ENCODE results near the gene MGAT3.

MGAT3 gene

GRCh38 chr22:39443398-39443797, 13.4 kb upstream of the MGAT3 start:
- H3K9ac ChIP-seq (ENCODE audit: low read depth, low read length), result no peak overlapping the region
- H3K36me3 ChIP-seq (ENCODE audit: control insufficient read depth, insufficient read depth, low read length), result no peaks in the 10 kb centered on the region
- no peaks in the 10 kb centered on the region for H3K4me1 ChIP-seq (ENCODE audit: control insufficient read depth, insufficient read depth, low read length)
- no peaks in the 10 kb centered on the region for H3K9me3 ChIP-seq (ENCODE audit: control insufficient read depth, insufficient read depth, low read length)
- no peak overlapping the region for H3K4me3 ChIP-seq (ENCODE audit: low read depth, low read length)
- peaks cover 3% of the 10 kb centered on the region for H3K27me3 ChIP-seq (ENCODE audit: control insufficient read depth, insufficient read depth, low read length)

- Histone ChIP-seq H3K4me1 (ENCODE audit: control insufficient read depth, insufficient read depth, low read length) (no peaks in the 10 kb centered on the region), H3K9me3 (ENCODE audit: control insufficient read depth, insufficient read depth, low read length) (no peaks in the 10 kb centered on the region), H3K36me3 (ENCODE audit: control insufficient read depth, insufficient read depth, low read length) (no peaks in the 10 kb centered on the region), H3K4me3 (ENCODE audit: low read depth, low read length) (no peak overlapping the region), H3K27me3 (ENCODE audit: control insufficient read depth, insufficient read depth, low read length) (no peaks in the 10 kb centered on the region), H3K9ac (ENCODE audit: low read depth, low read length) (no peak overlapping the region)
Observed at GRCh38 chr22:39444247-39444800, 12.5 kb upstream of the MGAT3 start.

GRCh38 chr22:39444937-39445465, 11.8 kb upstream of the MGAT3 start:
- Histone ChIP-seq H3K4me1 (ENCODE audit: control insufficient read depth, insufficient read depth, low read length) (no peaks in the 10 kb centered on the region), H3K27me3 (ENCODE audit: control insufficient read depth, insufficient read depth, low read length) (no peaks in the 10 kb centered on the region), H3K36me3 (ENCODE audit: control insufficient read depth, insufficient read depth, low read length) (no peaks in the 10 kb centered on the region), H3K4me3 (ENCODE audit: low read depth, low read length) (no peak overlapping the region), H3K9me3 (ENCODE audit: control insufficient read depth, insufficient read depth, low read length) (no peaks in the 10 kb centered on the region), H3K9ac (ENCODE audit: low read depth, low read length) (no peak overlapping the region)

GRCh38 chr22:39445678-39446077, 11.1 kb upstream of the MGAT3 start:
- H3K9me3 ChIP-seq (ENCODE audit: control insufficient read depth, insufficient read depth, low read length), result no peaks in the 10 kb centered on the region
- no peaks in the 10 kb centered on the region for H3K4me1 ChIP-seq (ENCODE audit: control insufficient read depth, insufficient read depth, low read length)
- no peaks in the 10 kb centered on the region for H3K36me3 ChIP-seq (ENCODE audit: control insufficient read depth, insufficient read depth, low read length)
- no peak overlapping the region for H3K4me3 ChIP-seq (ENCODE audit: low read depth, low read length)
- H3K27me3 ChIP-seq (ENCODE audit: control insufficient read depth, insufficient read depth, low read length), result no peaks in the 10 kb centered on the region
- no peak overlapping the region for H3K9ac ChIP-seq (ENCODE audit: low read depth, low read length)

GRCh38 chr22:39446239-39446721, 10.5 kb upstream of the MGAT3 start:
- Histone ChIP-seq H3K36me3 (ENCODE audit: control insufficient read depth, insufficient read depth, low read length) (no peaks in the 10 kb centered on the region), H3K4me3 (ENCODE audit: low read depth, low read length) (no peak overlapping the region), H3K9me3 (ENCODE audit: control insufficient read depth, insufficient read depth, low read length) (no peaks in the 10 kb centered on the region), H3K9ac (ENCODE audit: low read depth, low read length) (no peak overlapping the region), H3K4me1 (ENCODE audit: control insufficient read depth, insufficient read depth, low read length) (no peaks in the 10 kb centered on the region), H3K27me3 (ENCODE audit: control insufficient read depth, insufficient read depth, low read length) (no peaks in the 10 kb centered on the region)

GRCh38 chr22:39448205-39449054, 8.4 kb upstream of the MGAT3 start:
- Histone ChIP-seq H3K9ac (ENCODE audit: low read depth, low read length) (no peak overlapping the region), H3K4me1 (ENCODE audit: control insufficient read depth, insufficient read depth, low read length) (no peaks in the 10 kb centered on the region), H3K9me3 (ENCODE audit: control insufficient read depth, insufficient read depth, low read length) (no peaks in the 10 kb centered on the region), H3K4me3 (ENCODE audit: low read depth, low read length) (no peak overlapping the region), H3K36me3 (ENCODE audit: control insufficient read depth, insufficient read depth, low read length) (no peaks in the 10 kb centered on the region), H3K27me3 (ENCODE audit: control insufficient read depth, insufficient read depth, low read length) (no peaks in the 10 kb centered on the region)

GRCh38 chr22:39449708-39450107, 7.1 kb upstream of the MGAT3 start:
- Histone ChIP-seq H3K4me1 (ENCODE audit: control insufficient read depth, insufficient read depth, low read length) (peaks cover under 1% of the 10 kb centered on the region), H3K9me3 (ENCODE audit: control insufficient read depth, insufficient read depth, low read length) (no peaks in the 10 kb centered on the region), H3K36me3 (ENCODE audit: control insufficient read depth, insufficient read depth, low read length) (no peaks in the 10 kb centered on the region), H3K4me3 (ENCODE audit: low read depth, low read length) (no peak overlapping the region), H3K27me3 (ENCODE audit: control insufficient read depth, insufficient read depth, low read length) (no peaks in the 10 kb centered on the region), H3K9ac (ENCODE audit: low read depth, low read length) (no peak overlapping the region)

GRCh38 chr22:39450258-39450955, 6.4 kb upstream of the MGAT3 start:
- peaks cover 3% of the 10 kb centered on the region for H3K4me1 ChIP-seq (ENCODE audit: control insufficient read depth, insufficient read depth, low read length)
- H3K9me3 ChIP-seq (ENCODE audit: control insufficient read depth, insufficient read depth, low read length), result no peaks in the 10 kb centered on the region
- no peak overlapping the region for H3K9ac ChIP-seq (ENCODE audit: low read depth, low read length)
- H3K36me3 ChIP-seq (ENCODE audit: control insufficient read depth, insufficient read depth, low read length), result no peaks in the 10 kb centered on the region
- no peak overlapping the region for H3K4me3 ChIP-seq (ENCODE audit: low read depth, low read length)
- peaks cover under 1% of the 10 kb centered on the region for H3K27me3 ChIP-seq (ENCODE audit: control insufficient read depth, insufficient read depth, low read length)

- Histone ChIP-seq H3K27me3 (ENCODE audit: control insufficient read depth, insufficient read depth, low read length) (peaks cover 13% of the 10 kb centered on the region), H3K9me3 (ENCODE audit: control insufficient read depth, insufficient read depth, low read length) (no peaks in the 10 kb centered on the region), H3K4me3 (ENCODE audit: low read depth, low read length) (no peak overlapping the region), H3K36me3 (ENCODE audit: control insufficient read depth, insufficient read depth, low read length) (no peaks in the 10 kb centered on the region), H3K4me1 (ENCODE audit: control insufficient read depth, insufficient read depth, low read length) (peaks cover 3% of the 10 kb centered on the region), H3K9ac (ENCODE audit: low read depth, low read length) (no peak overlapping the region)
Observed at GRCh38 chr22:39452740-39453040, 4.1 kb upstream of the MGAT3 start.

GRCh38 chr22:39453765-39454378, 2.9 kb upstream of the MGAT3 start:
- no peaks in the 10 kb centered on the region for H3K36me3 ChIP-seq (ENCODE audit: control insufficient read depth, insufficient read depth, low read length)
- no peak overlapping the region for H3K4me3 ChIP-seq (ENCODE audit: low read depth, low read length)
- no peaks in the 10 kb centered on the region for H3K9me3 ChIP-seq (ENCODE audit: control insufficient read depth, insufficient read depth, low read length)
- H3K9ac ChIP-seq (ENCODE audit: low read depth, low read length), result no peak overlapping the region
- peaks cover 3% of the 10 kb centered on the region for H3K4me1 ChIP-seq (ENCODE audit: control insufficient read depth, insufficient read depth, low read length)
- H3K27me3 ChIP-seq (ENCODE audit: control insufficient read depth, insufficient read depth, low read length), result peaks cover 21% of the 10 kb centered on the region

- Histone ChIP-seq H3K9ac (ENCODE audit: low read depth, low read length) (no peak overlapping the region), H3K4me3 (ENCODE audit: low read depth, low read length) (no peak overlapping the region), H3K9me3 (ENCODE audit: control insufficient read depth, insufficient read depth, low read length) (no peaks in the 10 kb centered on the region), H3K36me3 (ENCODE audit: control insufficient read depth, insufficient read depth, low read length) (no peaks in the 10 kb centered on the region), H3K27me3 (ENCODE audit: control insufficient read depth, insufficient read depth, low read length) (peaks cover 21% of the 10 kb centered on the region), H3K4me1 (ENCODE audit: control insufficient read depth, insufficient read depth, low read length) (peaks cover 3% of the 10 kb centered on the region)
Observed at GRCh38 chr22:39454385-39454871, 2.4 kb upstream of the MGAT3 start.

All from iPS-15b (cell line).